Right lobe of liver (tissue), 4 donors: Measurements from ENCODE around the gene S1PR3.

Experiments
- CTCF ChIP-seq, 4 donors: fragments of 200-600 bp in 3 of 4; fragments of 450-650 bp in 1 of 4; IDR thresholded peaks; one replicate each; pipeline versions ENCODE4 v1.5.1 to v1.8.0; 2016 to 2022; ENCODE audit warnings: antibody characterized with exemption in 4 of 4, mild to moderate bottlenecking in 2 of 4
- POLR2A ChIP-seq: fragments of 450-650 bp; IDR thresholded peaks from one replicate; pipeline ENCODE4 v1.6.1; 2017; ENCODE audit warnings: antibody characterized with exemption, mild to moderate bottlenecking
- donor health status: DM: no; HTN: no; CAD: no.
- donor health status: DM: no; HTN: no; CAD: no.
- donor health status: DM: no; HTN: yes; CAD: no.

GRCh38 chr9:88995627-88996026, 4.4 kb downstream of the S1PR3 start:
- TF ChIP-seq CTCF (IDR thresholded peaks at IDR 0.05) = no peak
- TF ChIP-seq POLR2A = no peak
